Activated CD8-positive, alpha-beta T cell treated with anti-CD3 and anti-CD28 coated beads, Interleukin-2, amount 10 ng/mL, durations not matched to agents 7 days and 5 days (primary cell): Measurements from ENCODE around the gene MEAF6. TPM values are rescaled to one million over a fixed set of nuclear protein-coding genes. Genes with fewer than 3 reads are reported as not detected.
"Not testable (repeated sequence)": the region's sequence is repeated elsewhere in the genome, so short reads cannot be mapped to it uniquely, and the experiment has no call there.

Experiments used
- ATAC-seq: fragments of 150-1000 bp; cut with Tn5 transposase; one replicate; pipeline ENCODE4 v1.10.0; 2021; ENCODE audit warnings: moderate library complexity
- CTCF ChIA-PET: fragments of 350-600 bp; sonication (Branson Sonifier 250); formaldehyde crosslinking; loops from one replicate; lab custom pipeline; 2021; ENCODE audit warnings: antibody characterized with exemption; lab: Charles Lee
- POLR2A ChIA-PET: fragments of 350-600 bp; sonication (Branson Sonifier 250); formaldehyde crosslinking; loops from one replicate; lab custom pipeline; 2021; ENCODE audit warnings: antibody characterized with exemption; lab: Charles Lee
- DNase-seq: peaks from one replicate; pipeline ENCODE4 v3.0.0-alpha.2; 2020
- H3K27ac Mint-ChIP-seq: one replicate; pipeline ENCODE4 v1.8.0; 2021; ENCODE audit warnings: mild to moderate bottlenecking, mixed read lengths
- H3K27me3 Mint-ChIP-seq: one replicate; pipeline ENCODE4 v1.8.0; 2021; ENCODE audit warnings: low read depth, mixed read lengths
- H3K36me3 Mint-ChIP-seq: one replicate; pipeline ENCODE4 v1.8.0; 2021; ENCODE audit warnings: low read depth, mixed read lengths
- H3K4me1 Mint-ChIP-seq: one replicate; pipeline ENCODE4 v1.8.0; 2021; ENCODE audit warnings: low read depth, mixed read lengths
- H3K4me3 Mint-ChIP-seq: one replicate; pipeline ENCODE4 v1.8.0; 2021; ENCODE audit warnings: mild to moderate bottlenecking, mixed read lengths
- H3K9me3 Mint-ChIP-seq: one replicate; pipeline ENCODE4 v1.8.0; 2022; ENCODE audit warnings: mixed read lengths; ENCODE audit not compliant: insufficient read depth
- total RNA-seq, 2 experiments: library from RNA; stranded (reverse); gene quantifications; one replicate each; pipeline ENCODE4 v1.2.3, GENCODE V29; 2021

MEAF6 gene
- total RNA-seq, 2 experiments from 2014 or later = 70.8 to 73.0 TPM

DNA sequence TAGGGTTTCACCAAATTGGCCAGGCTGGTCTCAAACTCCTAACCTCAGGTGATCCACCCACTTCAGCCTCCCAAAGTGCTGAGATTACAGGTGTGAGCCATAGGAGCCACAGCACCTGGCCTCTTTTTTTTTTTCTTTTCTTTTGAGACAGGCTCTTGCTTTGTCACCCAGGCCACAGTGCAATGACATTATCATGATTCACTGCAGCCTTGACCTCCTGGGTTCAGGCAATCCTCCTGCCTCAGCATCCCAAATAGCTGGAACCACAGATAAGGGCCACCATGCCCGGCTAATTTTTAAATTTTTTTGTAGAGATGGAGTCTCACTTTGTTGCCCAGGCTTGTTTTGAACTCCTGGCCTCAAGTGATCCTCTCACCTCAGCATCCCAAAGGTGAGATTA lies 15.3 kb upstream of the MEAF6 start:
- H3K4me3 Mint-ChIP-seq, H3K9me3 Mint-ChIP-seq, H3K4me1 Mint-ChIP-seq, DNase-seq, POLR2A ChIA-PET, CTCF ChIA-PET, ATAC-seq, H3K36me3 Mint-ChIP-seq, H3K27me3 Mint-ChIP-seq, H3K27ac Mint-ChIP-seq: not testable (repeated sequence)

DNA sequence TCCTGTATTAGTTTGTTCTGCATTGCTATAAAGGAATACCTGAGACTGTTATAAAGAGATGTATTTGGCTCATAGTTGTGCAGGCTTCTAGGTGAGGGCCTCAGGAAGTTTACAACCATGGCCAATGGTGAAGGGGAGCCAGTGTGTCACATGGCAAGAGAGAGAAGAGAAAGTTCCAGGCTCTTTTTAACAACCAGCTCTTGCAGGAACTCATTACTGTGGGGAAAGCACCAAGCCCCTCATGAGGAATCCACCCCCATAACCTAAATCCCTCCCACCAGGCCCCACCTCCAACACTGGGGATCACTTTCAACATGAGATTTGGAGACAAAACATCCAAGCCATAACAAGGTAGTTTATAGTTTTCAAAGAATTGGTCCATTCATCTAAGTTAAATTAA lies 5.0 kb upstream of the MEAF6 start:
- Mint-ChIP-seq H3K4me1 (peaks cover 28% of the 10 kb centered on the region), H3K36me3 (peaks cover 29% of the 10 kb centered on the region), H3K4me3 (peak overlapping the region; percentile 83), H3K27ac (peak overlapping the region; percentile 96), H3K27me3 (no peaks in the 10 kb centered on the region), H3K9me3 (peaks cover 16% of the 10 kb centered on the region)
- POLR2A ChIA-PET = interaction anchor here (0.8 to 3.2 kb wide), 9 partner anchors 8 to 44 kb away, joined by 3 to 22 read pairs (median 4); partner anchors contain the start of genes SNIP1 and ZC3H12A
- ATAC-seq = no peak
- CTCF ChIA-PET = interaction anchor here (1.2 to 1.6 kb wide), 4 partner anchors 11 to 162 kb away, joined by 3 to 5 read pairs (median 4); no protein-coding TSS in a partner anchor
- peak; percentile 23 for DNase-seq

DNA sequence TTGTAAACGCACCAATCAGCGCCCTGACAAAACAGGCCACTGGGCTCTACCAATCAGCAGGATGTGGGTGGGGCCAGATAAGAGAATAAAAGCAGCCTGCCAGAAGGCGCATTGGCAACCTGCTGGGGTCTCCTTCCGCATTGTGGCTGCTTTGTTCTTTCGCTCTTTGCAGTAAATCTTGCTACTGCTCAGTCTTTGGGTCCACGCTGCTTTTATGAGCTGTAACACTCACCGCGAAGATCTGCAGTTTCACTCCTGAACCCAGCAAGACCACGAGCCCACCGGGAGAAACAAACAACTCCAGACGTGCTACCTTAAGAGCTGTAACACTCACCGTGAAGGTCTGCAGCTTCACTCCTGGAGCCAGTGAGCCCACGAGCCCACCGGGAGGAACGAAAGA lies 4.4 kb upstream of the MEAF6 start:
- POLR2A ChIA-PET = interaction anchor here (0.8 to 3.2 kb wide), 9 partner anchors 9 to 44 kb away, joined by 3 to 22 read pairs (median 4); partner anchors contain the start of genes SNIP1 and ZC3H12A
- Mint-ChIP-seq H3K27ac (peak overlapping the region; percentile 96), H3K9me3 (peaks cover 16% of the 10 kb centered on the region), H3K36me3 (peaks cover 31% of the 10 kb centered on the region), H3K4me3 (peak overlapping the region; percentile 83), H3K4me1 (peaks cover 28% of the 10 kb centered on the region)
- CTCF ChIA-PET = interaction anchor here (1.2 to 1.5 kb wide), 3 partner anchors 10 to 163 kb away, joined by 3 to 5 read pairs (median 3); no protein-coding TSS in a partner anchor
- not testable (repeated sequence) for H3K27me3 Mint-ChIP-seq, ATAC-seq
- DNase-seq = peak; percentile 79

DNA sequence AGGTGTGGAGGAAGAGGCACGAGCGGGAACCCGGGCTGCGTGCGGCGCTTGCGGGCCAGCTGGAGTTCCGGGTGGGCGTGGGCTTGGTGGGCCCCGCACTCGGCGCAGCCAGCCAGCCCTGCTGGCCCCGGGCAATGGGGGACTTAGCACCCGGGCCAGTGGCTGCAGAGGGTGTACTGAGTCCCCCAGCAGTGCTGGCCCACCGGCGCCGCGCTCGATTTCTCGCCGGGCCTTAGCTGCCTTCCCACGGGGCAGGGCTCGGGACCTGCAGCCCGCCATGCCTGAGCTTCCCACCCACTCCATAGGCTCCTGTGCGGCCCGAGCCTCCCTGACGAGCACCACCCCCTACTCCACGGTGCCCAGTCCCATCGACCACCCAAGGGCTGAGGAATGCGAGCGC lies 3.7 kb upstream of the MEAF6 start:
- not testable (repeated sequence) for H3K4me3 Mint-ChIP-seq
- H3K27ac Mint-ChIP-seq = peak overlapping the region; percentile 96

DNA sequence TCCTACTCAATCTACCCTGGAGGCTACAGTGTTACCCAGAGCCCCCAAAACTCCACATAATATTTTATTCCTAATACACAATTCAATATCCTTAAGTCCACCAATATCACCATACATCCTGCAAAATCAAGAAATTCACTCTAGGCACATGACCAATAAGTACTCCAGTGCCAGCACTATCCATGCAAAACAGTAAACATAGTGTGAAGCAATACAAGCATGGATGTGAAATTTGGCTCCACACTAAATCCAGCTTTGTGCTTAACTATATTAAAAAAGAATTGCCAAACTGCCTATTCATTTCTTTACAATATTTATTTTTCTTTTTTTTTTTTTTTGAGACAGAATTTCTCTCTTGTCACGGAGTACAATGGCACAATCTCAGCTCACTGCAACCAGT lies 3.0 kb upstream of the MEAF6 start:
- ATAC-seq = no peak
- CTCF ChIA-PET = no interaction called here
- no peaks in the 10 kb centered on the region for H3K27me3 Mint-ChIP-seq
- POLR2A ChIA-PET = interaction anchor here (3.2 kb wide), 1 partner anchor 42 kb away, joined by 22 read pairs; the partner anchor contains the start of gene ZC3H12A
- peaks cover 39% of the 10 kb centered on the region for H3K4me1 Mint-ChIP-seq
- H3K36me3 Mint-ChIP-seq = peaks cover 27% of the 10 kb centered on the region
- no peak for DNase-seq
- H3K4me3 Mint-ChIP-seq = no peak overlapping the region
- peaks cover 8% of the 10 kb centered on the region for H3K9me3 Mint-ChIP-seq
- H3K27ac Mint-ChIP-seq = no peak overlapping the region

More for the DNA sequence above, 3.7 kb upstream of the MEAF6 start:
- POLR2A ChIA-PET = interaction anchor here (1.1 to 3.2 kb wide), 5 partner anchors 10 to 43 kb away, joined by 3 to 22 read pairs (median 6); partner anchors contain the start of gene ZC3H12A
- Mint-ChIP-seq H3K9me3 (peaks cover 15% of the 10 kb centered on the region), H3K4me1 (peaks cover 33% of the 10 kb centered on the region), H3K36me3 (peaks cover 32% of the 10 kb centered on the region)
- not testable (repeated sequence) for ATAC-seq, DNase-seq, H3K27me3 Mint-ChIP-seq
- CTCF ChIA-PET = interaction anchor here (1.3 kb wide), 1 partner anchor 9 kb away, joined by 5 read pairs; no protein-coding TSS in a partner anchor

DNA sequence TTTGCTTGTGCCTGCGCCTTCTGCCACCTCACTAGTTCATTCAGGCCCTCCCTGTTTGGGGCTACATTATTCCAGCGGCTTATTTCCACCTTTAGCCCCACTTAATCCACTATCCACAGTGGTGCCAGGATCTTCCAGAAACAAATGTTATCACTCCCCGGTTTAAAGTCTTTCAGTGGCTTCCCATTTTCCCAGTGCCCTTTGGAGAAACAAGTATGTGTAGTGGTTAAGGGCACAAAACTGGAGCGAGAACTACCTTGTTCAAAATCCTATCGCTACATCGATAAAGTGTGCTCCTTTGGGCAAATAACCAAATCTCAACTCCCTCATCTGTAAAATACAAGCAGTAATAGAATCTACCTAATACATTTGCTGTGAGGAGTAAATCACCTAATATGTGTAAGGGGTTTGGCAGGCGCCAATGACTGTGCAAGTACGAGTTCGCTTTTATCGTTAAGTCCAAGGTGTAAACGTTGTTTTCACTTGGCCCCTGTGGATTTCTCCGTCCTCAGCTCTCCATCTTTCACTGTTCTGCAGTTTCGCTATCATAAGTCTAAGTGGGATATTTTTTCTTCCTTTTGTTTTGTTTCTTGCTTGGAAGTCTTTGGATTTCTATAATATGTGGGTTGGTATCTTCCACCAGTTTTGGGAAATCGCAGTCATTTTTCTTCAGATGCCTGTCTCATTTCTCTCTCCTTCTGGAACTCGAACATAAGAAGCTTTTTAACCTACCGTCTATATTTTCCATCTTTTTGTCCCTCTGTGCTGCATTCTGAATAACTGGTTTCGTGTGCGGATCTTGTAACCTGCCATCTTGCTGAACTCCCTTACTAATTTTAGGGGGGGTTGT lies 844 bp upstream of the MEAF6 start:
- Mint-ChIP-seq H3K27ac (peak overlapping the region; percentile 95), H3K4me1 (peaks cover 50% of the 10 kb centered on the region), H3K27me3 (no peaks in the 10 kb centered on the region), H3K9me3 (peaks cover 8% of the 10 kb centered on the region), H3K36me3 (peaks cover 36% of the 10 kb centered on the region), H3K4me3 (peak overlapping the region; percentile 96)
- CTCF ChIA-PET = interaction anchor here (0.6 to 3.0 kb wide), 26 partner anchors 9 to 940 kb away, joined by 3 to 34 read pairs (median 5); partner anchors contain the start of genes CDCA8, GNL2, SNIP1 and ZC3H12A
- POLR2A ChIA-PET = interaction anchor here (0.6 to 2.8 kb wide), 14 partner anchors 10 to 250 kb away, joined by 3 to 20 read pairs (median 5); partner anchors contain the start of genes SNIP1 and ZC3H12A
- ATAC-seq (no peak), DNase-seq (no peak)

DNA sequence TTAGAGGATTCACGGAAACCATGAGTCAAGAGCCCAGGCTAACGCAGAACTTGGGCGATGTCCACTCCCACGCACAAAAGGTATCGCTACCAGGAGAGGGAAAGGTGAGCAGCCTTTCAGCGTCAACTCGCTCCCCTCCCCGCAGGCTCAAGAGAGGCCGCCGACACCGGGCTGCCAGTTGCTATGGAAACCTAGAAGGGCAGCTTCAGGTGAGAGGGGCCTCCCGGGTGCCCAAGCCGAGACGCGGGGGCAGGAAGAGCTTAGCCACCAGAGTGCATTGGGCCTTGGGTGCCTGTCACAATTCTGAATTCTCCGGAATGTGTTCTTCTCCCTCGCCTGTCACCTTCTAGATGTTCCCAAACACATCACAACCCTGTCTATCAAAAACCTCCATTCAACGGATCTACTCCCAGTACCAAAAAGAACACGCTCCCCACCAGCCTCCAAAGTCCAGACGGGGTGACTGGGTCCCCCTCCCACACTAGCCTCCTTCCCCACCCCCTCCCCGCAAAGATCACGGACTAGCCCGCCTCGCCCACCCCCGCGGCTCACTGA lies 694 bp downstream of the MEAF6 start:
- CTCF ChIA-PET = interaction anchor here (1.2 to 3.0 kb wide), 17 partner anchors 11 to 938 kb away, joined by 3 to 34 read pairs (median 6); partner anchors contain the start of genes SNIP1 and ZC3H12A
- H3K9me3 Mint-ChIP-seq = peaks cover 5% of the 10 kb centered on the region
- H3K4me3 Mint-ChIP-seq = peak overlapping the region; percentile 96
- H3K4me1 Mint-ChIP-seq = peaks cover 48% of the 10 kb centered on the region
- peaks cover 31% of the 10 kb centered on the region for H3K36me3 Mint-ChIP-seq
- POLR2A ChIA-PET = interaction anchor here (0.7 to 2.8 kb wide), 12 partner anchors 8 to 496 kb away, joined by 3 to 20 read pairs (median 6); partner anchors contain the start of genes SNIP1 and ZC3H12A
- H3K27me3 Mint-ChIP-seq = no peaks in the 10 kb centered on the region
- ATAC-seq = peak; percentile 27
- peak; percentile 62 for DNase-seq
- H3K27ac Mint-ChIP-seq = peak overlapping the region; percentile 91

DNA sequence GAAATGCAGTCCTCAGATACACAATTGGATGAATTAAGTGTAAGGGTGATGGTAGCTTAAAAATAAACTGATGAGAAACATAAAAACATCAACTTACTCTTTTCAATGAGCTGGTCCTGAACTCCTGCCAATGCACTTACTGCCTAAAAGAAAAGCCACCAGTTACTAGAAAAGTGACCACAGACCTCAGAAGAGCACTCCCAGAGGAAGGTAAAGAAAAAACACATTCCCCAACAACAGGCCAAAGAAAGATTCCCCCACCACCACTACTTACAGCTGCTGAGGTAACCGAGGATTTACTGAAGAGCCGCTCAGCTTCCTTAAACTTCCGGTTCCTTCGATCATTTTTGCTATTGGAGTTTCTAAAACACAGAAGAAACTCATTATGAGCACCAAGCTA lies 5.4 kb downstream of the MEAF6 start:
- no peak overlapping the region for H3K27ac Mint-ChIP-seq
- H3K27me3 Mint-ChIP-seq = no peaks in the 10 kb centered on the region
- POLR2A ChIA-PET = interaction anchor here (1.0 kb wide), 1 partner anchor 35 kb away, joined by 3 read pairs; the partner anchor contains the start of gene ZC3H12A
- DNase-seq (no peak), ATAC-seq (no peak)
- H3K36me3 Mint-ChIP-seq = peaks cover 52% of the 10 kb centered on the region
- H3K9me3 Mint-ChIP-seq = no peaks in the 10 kb centered on the region
- CTCF ChIA-PET = interaction anchor here (1.0 to 2.2 kb wide), 8 partner anchors 10 to 96 kb away, joined by 3 to 20 read pairs (median 5); no protein-coding TSS in a partner anchor
- H3K4me1 Mint-ChIP-seq = peaks cover 34% of the 10 kb centered on the region
- H3K4me3 Mint-ChIP-seq = no peak overlapping the region

DNA sequence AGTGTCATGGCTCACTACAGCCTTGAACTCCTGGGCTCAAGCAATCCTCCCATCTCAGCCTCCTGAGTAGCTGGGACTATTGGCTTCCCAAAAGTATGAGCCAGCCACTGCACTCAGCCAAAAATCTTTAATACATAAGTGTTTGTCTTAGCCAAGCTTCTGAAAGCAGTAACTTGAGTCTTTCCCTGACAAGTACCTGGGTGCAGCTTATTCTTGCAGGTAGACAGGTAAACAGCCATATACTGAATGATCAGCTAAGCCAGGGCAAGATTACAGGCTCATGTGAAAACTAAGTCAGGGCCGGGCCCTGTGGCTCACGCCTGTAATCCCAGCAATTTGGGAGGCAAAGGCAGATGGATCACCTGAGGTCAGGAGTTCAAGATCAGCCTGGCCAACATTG lies 7.8 kb downstream of the MEAF6 start:
- CTCF ChIA-PET = interaction anchor here (1.0 to 2.6 kb wide), 4 partner anchors 8 to 43 kb away, joined by 3 to 10 read pairs (median 8); partner anchors contain the start of gene MEAF6
- Mint-ChIP-seq H3K9me3 (no peaks in the 10 kb centered on the region), H3K27ac (no peak overlapping the region), H3K4me3 (no peak overlapping the region), H3K36me3 (peaks cover 48% of the 10 kb centered on the region), H3K27me3 (no peaks in the 10 kb centered on the region), H3K4me1 (peaks cover 20% of the 10 kb centered on the region)
- no peak for DNase-seq
- POLR2A ChIA-PET = no interaction called here
- no peak for ATAC-seq

DNA sequence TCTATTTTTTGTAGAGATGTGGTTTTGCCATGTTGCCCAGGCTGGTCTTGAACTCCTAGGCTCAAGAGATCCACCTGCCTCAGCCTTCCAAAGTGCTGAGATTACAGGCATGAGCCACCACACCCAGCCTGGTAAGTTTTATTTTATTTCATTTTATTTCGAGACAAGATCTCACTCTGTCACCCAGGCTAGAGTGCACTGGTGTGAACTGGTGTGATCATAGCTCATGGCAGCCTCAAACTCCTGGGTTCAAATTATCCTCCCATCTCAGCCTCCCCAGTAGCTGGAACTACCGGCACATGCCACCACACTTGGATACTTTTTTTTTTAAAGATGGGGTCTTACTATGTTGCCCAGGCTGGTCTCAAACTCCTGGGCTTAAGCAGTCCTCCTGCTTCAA lies 11.8 kb downstream of the MEAF6 start:
- peaks cover 53% of the 10 kb centered on the region for H3K36me3 Mint-ChIP-seq
- not testable (repeated sequence) for H3K9me3 Mint-ChIP-seq, ATAC-seq, H3K27me3 Mint-ChIP-seq, H3K4me3 Mint-ChIP-seq, H3K4me1 Mint-ChIP-seq, H3K27ac Mint-ChIP-seq, DNase-seq
- ChIA-PET POLR2A (interaction anchor here (1.3 to 2.9 kb wide), 2 partner anchors 9 to 12 kb away, joined by 5 to 6 read pairs; partner anchors contain the start of gene MEAF6), CTCF (interaction anchor here (0.6 to 10.4 kb wide), 6 partner anchors 12 to 109 kb away, joined by 3 to 111 read pairs (median 4); partner anchors contain the start of gene MEAF6)

DNA sequence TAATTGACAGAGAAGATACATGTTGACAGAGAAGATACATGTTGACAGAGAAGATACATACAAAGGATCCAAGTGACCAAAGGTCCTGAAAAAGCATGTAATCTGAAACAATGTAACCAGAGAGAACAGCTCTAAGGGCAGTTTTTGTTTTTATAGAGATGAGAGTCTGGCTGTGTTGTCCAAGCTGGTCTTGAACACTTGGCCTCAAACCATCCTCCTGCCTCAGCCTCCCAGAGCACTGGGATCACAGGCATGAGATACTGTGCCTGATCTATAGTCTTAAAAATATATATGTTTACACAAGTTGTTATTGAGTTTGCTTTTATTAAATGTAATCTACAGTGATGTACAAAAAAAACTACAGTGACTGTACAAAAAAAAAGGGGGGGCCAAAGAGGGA lies 12.5 kb downstream of the MEAF6 start:
- Mint-ChIP-seq H3K4me1 (no peaks in the 10 kb centered on the region), H3K4me3 (no peak overlapping the region), H3K27me3 (no peaks in the 10 kb centered on the region), H3K27ac (no peak overlapping the region), H3K36me3 (peaks cover 49% of the 10 kb centered on the region), H3K9me3 (no peaks in the 10 kb centered on the region)
- ATAC-seq (no peak), DNase-seq (no peak)
- POLR2A ChIA-PET = interaction anchor here (2.9 kb wide), 1 partner anchor 12 kb away, joined by 6 read pairs; the partner anchor contains the start of gene MEAF6
- CTCF ChIA-PET = interaction anchor here (10.4 kb wide), 1 partner anchor 15 kb away, joined by 111 read pairs; no protein-coding TSS in a partner anchor
